H1 (cell line): ENCODE data around the gene TEX101. TPM values are rescaled to one million over a fixed set of nuclear protein-coding genes. Genes with fewer than 3 reads are reported as not detected.

Experiments
- BCL11A ChIP-seq, 2 experiments: IDR thresholded peaks; one replicate each; pipeline ENCODE4 v1.6.1; 2011; ENCODE audit warnings: low read depth in 2 of 2, low read length in 2 of 2, mild to moderate bottlenecking in 2 of 2
- CBX8 ChIP-seq: fragments of 300-800, 300-1000 bp; sonication (generic); IDR thresholded peaks from 2 replicates; pipeline ENCODE4 v1.7.1; 2016; ENCODE audit warnings: low read depth, low read length, borderline replicate concordance
- EP300 ChIP-seq, 2 experiments: IDR thresholded peaks; 1 replicate in 1 of 2; 2 replicates in 1 of 2; pipeline ENCODE4 v1.6.1; 2011 to 2012; ENCODE audit warnings: low read depth in 2 of 2, low read length in 2 of 2, mild to moderate bottlenecking in 2 of 2, borderline replicate concordance in 1 of 2, inconsistent platforms in 1 of 2, moderate library complexity in 1 of 2
- NRF1 ChIP-seq: IDR thresholded peaks from 2 replicates; pipeline ENCODE4 v1.6.1; 2011; ENCODE audit warnings: mild to moderate bottlenecking, low read depth, low read length, improper control_type of control experiment
- POU5F1 ChIP-seq: IDR thresholded peaks from 2 replicates; pipeline ENCODE4 v1.6.1; 2011; ENCODE audit warnings: low read depth, mild to moderate bottlenecking, low read length, moderate library complexity
- SP2 ChIP-seq: IDR thresholded peaks from 2 replicates; pipeline ENCODE4 v1.6.1; 2012; ENCODE audit warnings: mild to moderate bottlenecking, low read length, inconsistent platforms
- polyA plus RNA-seq, 7 experiments: library from polyadenylated mRNA; depleted of rRNA in 3 of 7; stranded (reverse) in 5 of 7; unstranded in 2 of 7; fragments of >200 nt in 5 of 7; fragments of 200-250 nt in 2 of 7; gene quantifications; 1 replicate in 5 of 7; 2 replicates in 1 of 7; 4 replicates in 1 of 7; pipeline versions ENCODE4 v1.2.1 to v1.2.3, GENCODE V29; 2011 to 2013; ENCODE audit warnings: missing spikeins in 2 of 7, mixed read lengths in 2 of 7
- total RNA-seq: library from RNA; stranded (reverse); fragmentation: NEBNext Ultra II Directional; extraction: Animal tissue kit (Norgen Biotek cat#: 25700); gene quantifications from 2 replicates; pipeline ENCODE4 v1.2.1, GENCODE V29; 2021
- TF ChIP-seq, protein P1 (sequence below): IDR thresholded peaks from 2 replicates; pipeline ENCODE4 v1.6.1; 2012; ENCODE audit warnings: inconsistent platforms

The TEX101 gene
- total and polyA plus RNA-seq, 2 of the 8 experiments (the other 6 are each of a cell fraction or from before 2014, with no cell fraction given), result 0.12 TPM; not detected in 1

DNA sequence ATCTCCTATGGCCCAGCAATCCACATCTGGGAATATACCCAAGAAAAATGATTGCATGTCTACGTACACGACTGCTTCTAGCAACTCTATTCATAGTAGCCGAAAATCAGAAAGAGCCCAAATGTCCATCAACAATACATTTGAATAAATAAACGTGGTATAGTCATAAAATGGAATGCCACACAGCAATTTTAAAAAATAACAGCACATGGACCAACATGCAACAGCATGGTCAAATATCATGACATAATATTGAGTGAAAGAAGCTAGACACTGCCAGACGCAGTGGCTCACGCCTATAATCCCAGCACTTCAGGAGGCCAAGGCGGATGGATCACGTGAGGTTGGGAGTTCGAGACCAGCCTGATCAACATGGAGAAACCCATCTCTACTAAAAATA, 16.3 kb downstream of the TEX101 start (continued):
- no peak for TF ChIP-seq CBX8
- TF ChIP-seq SP2, result no peak
- TF ChIP-seq NRF1, result no peak
- TF ChIP-seq POU5F1, result no peak
- TF ChIP-seq, protein P1, sequence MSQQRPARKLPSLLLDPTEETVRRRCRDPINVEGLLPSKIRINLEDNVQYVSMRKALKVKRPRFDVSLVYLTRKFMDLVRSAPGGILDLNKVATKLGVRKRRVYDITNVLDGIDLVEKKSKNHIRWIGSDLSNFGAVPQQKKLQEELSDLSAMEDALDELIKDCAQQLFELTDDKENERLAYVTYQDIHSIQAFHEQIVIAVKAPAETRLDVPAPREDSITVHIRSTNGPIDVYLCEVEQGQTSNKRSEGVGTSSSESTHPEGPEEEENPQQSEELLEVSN, result no peak
- TF ChIP-seq BCL11A (IDR thresholded peaks at IDR 0.05; ENCODE audit: low read depth in 2 of 2, low read length in 2 of 2), result no peak
- no peak for TF ChIP-seq EP300 (IDR thresholded peaks at IDR 0.05; ENCODE audit: borderline replicate concordance in 1 of 2, low read depth in 2 of 2, low read length in 2 of 2)
